Esophagus muscularis mucosa (tissue), 4 donors: Measurements from ENCODE around the gene OR5A1. TPM values are rescaled to one million over a fixed set of nuclear protein-coding genes. Genes with fewer than 3 reads are reported as not detected.

ENCODE experiments used
- DNase-seq: peaks from one replicate; pipeline ENCODE4 v3.0.0-alpha.2; 2017; ENCODE audit errors: extremely low spot score
- H3K27ac ChIP-seq, 4 donors: fragments of 200-600 bp; sonication (generic); replicated peaks in 1 of 4; 1 replicate in 3 of 4; 2 replicates in 1 of 4; pipeline ENCODE4 v1.5.1; 2016 to 2019; ENCODE audit warnings: mild to moderate bottlenecking in 1 of 4
- H3K27me3 ChIP-seq, 4 donors: fragments of 200-600 bp; sonication (generic); one replicate each; pipeline versions ENCODE4 v1.5.1 to v1.6.0; 2016 to 2019
- H3K36me3 ChIP-seq, 4 donors: fragments of 200-600 bp; sonication (generic); one replicate each; pipeline ENCODE4 v1.5.1; 2016 to 2019
- H3K4me1 ChIP-seq, 4 donors: fragments of 200-600 bp; sonication (generic); one replicate each; pipeline ENCODE4 v1.5.1; 2016 to 2019
- H3K4me3 ChIP-seq, 4 donors: fragments of 200-600 bp; sonication (generic); 1 replicate in 2 of 4; 2 replicates in 2 of 4; pipeline ENCODE4 v1.5.1; 2016 to 2019; ENCODE audit warnings: mild to moderate bottlenecking in 4 of 4, moderate library complexity in 1 of 4
- H3K9me3 ChIP-seq, 4 donors: fragments of 200-600 bp; sonication (generic); 1 replicate in 3 of 4; 2 replicates in 1 of 4; pipeline ENCODE4 v1.5.1; 2016 to 2019
- CTCF ChIP-seq, 3 experiments: fragments of 200-600 bp in 2 of 3; fragments of 450-650 bp in 1 of 3; sonication (generic) in 2 of 3; IDR thresholded peaks; one replicate each; pipeline ENCODE4 v1.5.1; 2017 to 2019; ENCODE audit warnings: antibody characterized with exemption in 3 of 3, mild to moderate bottlenecking in 2 of 3, moderate library complexity in 1 of 3
- EP300 ChIP-seq: sonication (generic); formaldehyde crosslinking; IDR thresholded peaks from one replicate; pipeline ENCODE4 v1.6.1; 2017; ENCODE audit warnings: antibody characterized with exemption
- POLR2A ChIP-seq: fragments of 450-650 bp; IDR thresholded peaks from one replicate; pipeline ENCODE4 v1.6.1; 2017; ENCODE audit warnings: antibody characterized with exemption, moderate library complexity, mild to moderate bottlenecking, low read depth
- POLR2AphosphoS5 ChIP-seq, 2 donors: sonication (generic); formaldehyde crosslinking; IDR thresholded peaks; one replicate each; pipeline ENCODE4 v1.6.1; 2017; ENCODE audit warnings: antibody characterized with exemption in 2 of 2
- WGBS: methylation state at CpG from one replicate; pipeline ENCODE4 v1.1.5; 2018; 5-methylcytosine and 5-hydroxymethylcytosine counted together
- intact Hi-C: fragments of 100-400 bp; cut with DNase I; formaldehyde crosslinking; loops from one replicate; pipeline ENCODE4 v1.15.1; 2023
- total RNA-seq, 4 donors: library from RNA; depleted of rRNA; stranded (reverse); fragments of >200 nt; gene quantifications; one replicate each; pipeline versions ENCODE4 v1.1.0 to v1.2.1, GENCODE V29; 2016

The OR5A1 gene
- total RNA-seq, 4 donors from 2014 or later, result not detected

- H3K27ac ChIP-seq, result no peak overlapping the region
- H3K27me3 ChIP-seq, result no peaks in the 10 kb centered on the region
- no peaks in the 10 kb centered on the region for H3K36me3 ChIP-seq
- TF ChIP-seq POLR2A (no peak), EP300 (no peak), POLR2AphosphoS5 (IDR thresholded peaks at IDR 0.05) (no peak), CTCF (IDR thresholded peaks at IDR 0.05) (no peak)
- no peak for DNase-seq
- intact Hi-C loops, result no loop called here
- WGBS, result 76% methylated on average over 3 of the region's 3 CpGs
- no peak overlapping the region for H3K4me3 ChIP-seq
- H3K9me3 ChIP-seq, result no peaks in the 10 kb centered on the region
- H3K4me1 ChIP-seq, result no peaks in the 10 kb centered on the region
Measured at GRCh38 chr11:59480359-59480758, 44.1 kb downstream of the OR5A1 start.

Other genes with a start within 250 kb of the OR5A1 start
- gene MPEG1, start 223.5 kb upstream of the OR5A1 start, total RNA-seq, result 10 to 100 TPM; 10.1 to 36.1 (median 14.8) TPM
- not detected for gene OR5AN1, start 77.6 kb upstream of the OR5A1 start, total RNA-seq
- not detected for gene OR5A2, start 10.1 kb upstream of the OR5A1 start, total RNA-seq
- not detected for gene OR4D6, start 20.5 kb downstream of the OR5A1 start, total RNA-seq
- not detected for gene OR4D10, start 36.8 kb downstream of the OR5A1 start, total RNA-seq
- gene OR4D11, start 67.1 kb downstream of the OR5A1 start, total RNA-seq, result not detected
- gene OR4D9, start 75.1 kb downstream of the OR5A1 start, total RNA-seq, result not detected
- gene OSBP, start 179.3 kb downstream of the OR5A1 start, total RNA-seq, result 10 to 100 TPM; 32.5 to 40.0 (median 33.3) TPM
- gene PATL1, start 232.6 kb downstream of the OR5A1 start, total RNA-seq, result 10 to 100 TPM; 12.5 to 18.5 (median 16.1) TPM